Germinal center (tissue), 1 donor: ENCODE data around the gene KRAS.
"Not testable (repeated sequence)": the region's sequence is repeated elsewhere in the genome, so short reads cannot be mapped to it uniquely, and the experiment has no call there.

Source experiments
- DNase-seq: peaks from one replicate; pipeline ENCODE4 v3.0.0; 2012; ENCODE audit warnings: mixed read lengths, low spot score

The KRAS gene

GRCh38 chr12:25250744-25251730 lies at the start of gene KRAS:
Gene KRAS (minus strand): TSS chr12:25250929.
- DNase-seq = peak; percentile 91

DNA sequence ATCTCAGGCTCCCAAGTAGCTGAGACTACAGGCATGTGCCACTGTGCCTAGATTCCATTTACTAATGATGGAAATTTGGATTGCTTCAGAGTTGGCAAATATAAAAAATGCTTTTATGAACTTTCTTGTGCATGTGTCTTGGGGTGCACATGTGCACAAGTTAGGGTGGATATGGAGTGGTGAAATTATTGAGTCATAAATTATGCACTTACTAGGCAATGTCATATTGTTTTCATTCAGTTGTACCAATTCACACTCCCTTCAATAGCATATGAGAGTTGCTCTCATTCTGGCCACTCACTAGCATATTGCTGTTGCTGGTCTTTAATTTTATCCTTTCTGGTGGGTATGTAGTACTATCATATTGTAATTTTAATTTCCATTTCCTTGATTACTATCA lies 45.7 kb upstream of the KRAS start:
- DNase-seq = no peak

GRCh38 chr12:25295361-25295760 lies 44.6 kb upstream of the KRAS start:
- no peak for DNase-seq

DNA sequence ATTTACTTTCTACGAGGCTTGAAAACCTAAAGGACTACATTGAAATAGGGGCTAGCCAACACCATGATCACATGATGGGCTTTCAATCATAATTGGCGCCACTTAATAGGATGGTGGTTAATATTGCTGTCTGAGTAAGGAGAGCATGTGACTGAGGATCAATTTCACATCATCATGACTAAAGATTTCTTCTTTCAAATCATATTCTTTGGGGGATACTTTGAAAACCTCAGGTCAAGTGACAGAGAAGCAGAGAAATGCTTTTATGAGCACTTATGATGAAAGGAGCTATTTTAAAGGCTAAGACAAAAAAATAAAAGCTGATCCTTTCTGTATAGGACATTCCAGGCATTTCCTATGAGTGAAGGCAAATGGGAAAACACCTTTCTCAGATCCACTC lies 42.9 kb upstream of the KRAS start:
- no peak for DNase-seq

DNA sequence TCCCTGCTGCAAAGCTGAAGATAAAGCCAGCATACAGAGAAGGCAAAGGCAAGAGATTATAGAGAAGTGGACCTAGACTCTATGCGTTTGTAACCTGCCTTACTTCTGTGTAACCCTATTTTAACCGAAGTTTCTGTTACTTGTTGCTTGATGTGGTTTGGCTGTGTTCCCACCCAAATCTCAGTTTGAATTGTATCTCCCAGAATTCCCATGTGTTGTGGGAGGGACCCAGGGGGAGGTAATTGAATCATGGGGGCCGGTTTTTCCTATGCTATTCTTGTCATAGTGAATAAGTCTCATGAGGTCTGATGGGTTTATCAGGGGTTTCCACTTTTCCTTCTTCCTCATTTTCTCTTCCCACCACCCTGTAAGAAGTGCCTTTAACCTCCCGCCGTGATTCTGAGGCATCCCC lies 42.1 kb upstream of the KRAS start:
- not testable (repeated sequence) for DNase-seq

GRCh38 chr12:25287610-25288009 lies 36.9 kb upstream of the KRAS start:
- DNase-seq = no peak

DNA sequence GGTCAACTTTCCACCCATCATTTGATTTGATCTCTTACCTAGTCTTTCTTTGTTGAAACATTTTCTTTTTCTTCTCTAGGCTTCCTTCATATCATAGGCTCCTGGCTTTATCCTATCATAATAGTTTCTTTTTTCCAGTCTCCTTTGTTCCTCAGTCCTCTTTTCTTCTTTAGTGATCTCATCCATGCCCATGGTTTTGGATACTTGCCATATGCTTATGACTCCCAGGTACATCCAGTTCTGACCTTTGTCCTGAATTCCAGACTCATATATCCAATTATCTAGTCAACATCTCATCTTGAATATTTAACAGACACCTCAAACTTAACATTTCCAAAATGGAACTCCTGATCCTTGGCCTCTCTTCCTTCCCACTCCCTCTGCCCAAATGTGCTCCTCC lies 36.1 kb upstream of the KRAS start:
- no peak for DNase-seq

DNA sequence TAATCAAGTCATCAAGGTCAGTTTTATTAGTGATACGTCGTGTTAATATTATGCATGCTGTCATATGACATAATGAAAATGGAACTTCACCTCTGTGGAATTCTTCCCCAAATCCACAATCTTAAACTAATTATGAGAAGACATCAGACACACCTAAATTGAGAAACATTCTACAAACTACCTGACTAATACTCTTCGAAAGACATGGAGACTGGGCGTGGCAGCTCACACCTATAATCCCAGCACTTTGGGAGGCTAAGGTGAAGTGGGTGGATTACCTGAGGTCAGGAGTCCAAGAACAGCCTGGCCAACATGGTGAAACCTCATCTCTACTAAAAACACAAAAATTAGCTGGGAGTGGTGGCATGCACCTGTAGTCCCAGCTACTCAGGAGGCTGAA lies 33.3 kb upstream of the KRAS start:
- no peak for DNase-seq

DNA sequence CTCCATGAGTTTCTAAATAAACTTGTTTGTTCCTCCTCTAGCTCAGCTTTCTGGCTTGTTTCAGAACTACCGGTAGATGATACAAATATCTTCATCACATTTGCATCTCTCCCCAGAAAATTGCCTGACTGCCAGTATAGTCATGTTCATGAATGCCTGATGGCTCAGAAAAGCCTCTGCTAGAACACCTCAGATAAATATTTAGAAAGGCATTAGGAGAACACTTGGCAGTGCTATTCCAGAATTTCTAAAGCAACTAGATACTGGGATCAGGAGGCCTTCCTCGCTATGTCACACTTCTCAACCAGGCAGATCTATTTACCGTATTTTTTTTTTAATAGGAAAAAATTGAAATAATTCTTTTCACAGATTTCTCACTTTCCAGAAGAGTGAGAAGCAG lies 32.3 kb upstream of the KRAS start:
- DNase-seq = no peak

GRCh38 chr12:25280082-25280481 lies 29.4 kb upstream of the KRAS start:
- DNase-seq = no peak

GRCh38 chr12:25278269-25278668 lies 27.5 kb upstream of the KRAS start:
- DNase-seq = no peak

GRCh38 chr12:25276199-25276937 lies 25.6 kb upstream of the KRAS start:
- no peak for DNase-seq

DNA sequence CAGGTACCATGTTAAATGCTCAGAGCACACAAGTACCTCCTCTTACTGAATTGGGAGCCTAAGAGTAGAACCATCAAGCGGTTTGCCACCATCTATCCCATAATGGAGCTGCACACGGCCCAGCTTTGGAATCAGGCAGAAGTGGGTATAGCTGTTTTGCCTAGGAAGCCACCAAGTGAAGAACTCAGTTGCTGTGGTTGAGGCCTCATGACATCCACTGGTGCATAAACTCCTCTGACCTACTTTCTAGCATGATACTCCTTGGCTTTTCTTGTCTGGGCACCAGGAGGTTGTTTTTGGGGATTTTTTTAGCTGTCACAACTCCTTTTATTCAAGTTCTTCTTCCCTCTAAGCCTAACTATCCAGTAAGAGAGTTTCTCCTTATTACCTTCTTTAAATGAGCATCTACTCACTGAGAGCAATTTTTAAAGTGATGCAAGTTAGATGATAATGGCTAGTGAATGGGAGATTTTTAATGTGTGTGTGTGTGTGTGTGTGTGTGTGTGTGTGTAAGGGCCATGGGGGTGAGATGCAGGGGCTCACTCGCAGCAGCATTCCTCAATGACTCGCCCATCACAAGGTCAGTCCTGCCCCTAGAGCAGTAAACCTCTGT lies 20.9 kb upstream of the KRAS start:
- DNase-seq = no peak

- no peak for DNase-seq
These were observed 19.0 kb upstream of the KRAS start for GRCh38 chr12:25269701-25270100.

GRCh38 chr12:25266497-25266896 lies 15.8 kb upstream of the KRAS start:
- no peak for DNase-seq

DNA sequence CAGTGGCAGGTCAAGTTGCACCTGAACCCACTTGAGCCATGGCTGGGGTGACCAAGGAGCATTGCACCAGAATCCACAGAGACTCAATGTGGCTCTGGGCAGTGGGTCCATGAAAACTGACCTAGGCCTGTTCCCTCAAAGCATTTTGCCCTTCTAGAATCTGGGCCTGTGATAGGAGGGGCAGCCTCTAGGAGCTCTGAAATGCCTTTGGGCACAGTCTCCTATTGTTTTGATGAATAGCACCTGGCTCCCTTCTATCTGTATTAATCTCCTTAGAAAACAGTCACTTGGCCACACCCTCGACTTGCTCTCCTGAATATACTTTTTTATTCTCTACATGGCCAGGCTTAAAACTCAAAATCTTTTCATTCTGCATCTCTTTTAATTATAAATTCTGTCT lies 14.1 kb upstream of the KRAS start:
- DNase-seq = no peak

DNA sequence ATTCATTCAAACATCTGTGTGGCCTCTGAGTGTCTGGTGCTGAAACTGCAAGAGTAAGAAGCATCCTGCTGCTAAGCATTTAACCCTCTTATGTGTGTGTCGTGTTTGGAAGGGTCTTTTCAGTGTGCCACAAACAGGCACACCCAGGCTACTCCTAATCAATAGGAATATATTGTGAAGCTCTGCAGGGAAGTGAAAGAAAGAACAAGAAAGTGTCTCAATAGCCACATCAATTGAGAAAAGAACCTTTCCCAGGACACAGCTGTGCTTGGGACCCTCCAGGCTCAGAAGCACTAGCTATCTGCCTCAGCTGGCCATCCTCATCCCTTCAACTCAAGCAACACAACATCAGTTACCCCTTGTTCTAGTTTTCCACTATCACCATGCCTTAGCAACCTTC lies 13.4 kb upstream of the KRAS start:
- DNase-seq = no peak

DNA sequence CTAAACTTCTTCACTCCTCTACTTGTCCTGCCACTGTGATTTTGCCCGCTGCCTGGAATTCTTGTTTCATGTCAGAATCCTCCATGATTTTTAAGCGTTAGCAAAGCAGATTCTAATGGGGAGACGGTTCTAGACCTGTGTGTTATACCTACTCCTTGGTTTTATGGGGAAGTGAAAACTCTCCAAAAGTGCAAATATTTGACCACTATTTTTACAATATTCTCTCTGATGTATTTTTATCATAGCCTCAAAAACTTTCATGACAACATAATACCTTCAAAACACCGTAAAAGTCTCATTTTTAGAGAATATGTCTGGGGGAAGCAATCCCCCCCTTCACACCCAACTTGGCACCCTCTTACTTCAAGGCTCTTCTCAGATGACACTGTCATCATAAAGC lies 12.9 kb upstream of the KRAS start:
- no peak for DNase-seq

DNA sequence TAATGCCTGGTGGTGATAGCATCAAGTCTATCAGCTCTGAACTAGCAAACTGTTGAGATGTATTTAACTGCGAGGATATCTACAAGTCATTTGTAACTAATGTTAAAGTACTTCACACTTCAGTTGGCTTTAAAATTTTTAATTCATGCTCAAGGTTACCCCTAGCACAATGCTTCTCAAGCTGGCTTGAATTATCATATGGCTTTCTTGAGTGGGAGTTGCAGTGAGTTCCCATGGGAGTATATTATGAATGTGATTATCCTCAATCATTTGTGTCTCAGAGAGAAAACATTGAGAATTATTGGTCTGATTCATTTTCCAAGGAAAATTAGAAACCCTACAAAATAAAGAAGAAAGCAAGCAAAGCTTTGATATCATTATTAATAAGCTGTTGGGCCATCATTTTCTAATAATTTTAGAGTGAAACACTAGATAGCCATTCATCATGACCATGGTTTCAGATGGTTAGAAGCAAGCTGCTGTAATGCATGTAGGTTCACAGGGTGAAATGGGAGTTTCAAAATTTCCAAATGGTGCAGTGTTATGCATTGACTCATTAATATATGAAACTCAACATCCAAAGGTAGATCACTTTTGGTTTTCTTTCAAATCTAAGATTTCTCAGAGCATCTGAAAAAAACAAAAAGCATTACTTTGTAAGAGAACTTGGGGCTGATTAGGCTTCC lies 11.8 kb upstream of the KRAS start:
- DNase-seq = no peak

DNA sequence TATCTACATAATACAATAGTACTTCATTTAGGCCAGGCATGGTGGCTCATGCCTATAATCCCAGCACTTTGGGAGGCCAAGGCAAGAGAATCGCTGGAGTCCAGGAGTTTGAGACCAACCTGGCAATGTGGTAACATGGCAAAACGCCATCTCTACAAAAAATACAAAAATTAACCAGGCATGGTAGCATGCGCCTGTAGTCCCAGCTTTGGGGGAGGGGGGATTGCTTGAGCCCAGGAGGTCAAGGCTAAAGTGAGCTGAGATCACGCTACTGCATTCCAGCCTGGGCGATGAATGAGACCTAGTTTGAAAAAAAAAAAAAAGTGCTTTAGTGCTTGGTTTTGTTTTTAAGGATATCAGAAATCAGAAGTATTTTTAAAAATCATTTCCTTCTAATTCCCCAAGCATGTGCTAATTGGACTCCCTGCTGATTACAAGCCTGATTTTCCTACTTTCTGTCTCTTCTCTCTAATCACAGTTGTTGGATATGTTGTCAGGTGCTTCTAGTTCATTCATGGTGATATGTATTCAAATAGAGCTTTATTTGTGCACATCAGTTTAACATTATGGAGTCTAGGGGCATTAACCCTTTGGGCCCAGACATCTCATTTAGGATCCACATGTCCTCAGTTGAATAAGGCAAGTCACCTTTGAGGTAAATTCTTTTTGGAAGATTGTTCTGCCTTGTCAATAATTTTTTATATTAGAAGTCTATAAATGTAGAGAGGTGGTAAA lies 7.0 kb upstream of the KRAS start:
- DNase-seq = no peak

GRCh38 chr12:25256826-25257225 lies 6.1 kb upstream of the KRAS start:
- no peak for DNase-seq

DNA sequence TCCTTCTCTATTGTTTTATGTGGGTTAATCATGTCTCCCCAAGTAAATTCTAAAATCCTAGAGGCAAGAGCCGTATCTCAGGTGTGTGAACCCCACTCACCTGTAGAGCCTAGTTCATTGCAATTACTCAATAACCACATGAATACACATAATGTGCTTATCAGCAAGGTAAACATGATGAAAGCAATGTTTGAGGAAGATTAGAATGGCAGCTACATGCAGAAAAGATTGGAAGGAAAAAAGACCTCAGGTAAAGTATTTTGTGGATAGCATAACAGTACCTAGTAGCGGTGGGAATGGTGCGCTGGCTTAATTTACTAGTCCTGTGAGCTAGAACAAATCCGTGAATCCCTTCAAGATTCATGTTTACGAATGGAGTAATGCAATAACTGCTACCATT lies 5.3 kb upstream of the KRAS start:
- DNase-seq = no peak
